ENCODE measurements around the gene NDST4. TPM values are rescaled to one million over a fixed set of nuclear protein-coding genes. Genes with fewer than 3 reads are reported as not detected.

The NDST4 gene
- total and polyA plus RNA-seq, 7 donors: not detected

DNA sequence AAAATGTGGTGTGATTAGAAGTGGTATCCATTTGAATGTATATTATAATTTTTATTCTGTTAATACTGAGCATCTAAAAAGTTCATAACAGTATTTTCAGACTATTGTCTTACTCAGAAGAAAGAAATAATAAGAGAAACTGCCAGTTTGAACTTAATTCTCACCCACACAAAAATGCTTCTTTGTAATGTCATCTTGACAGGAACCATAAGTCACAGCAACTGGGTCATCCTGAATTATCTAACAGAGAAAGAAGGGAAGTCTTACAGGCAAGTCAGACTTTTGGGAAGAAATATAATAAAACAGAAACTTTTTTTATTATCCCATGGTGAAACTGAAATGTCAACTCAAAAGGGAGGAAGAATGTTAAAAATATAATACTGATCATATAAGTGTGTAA, 83.1 kb downstream of the NDST4 start:
- no peak overlapping the region for H3K4me3 ChIP-seq
- H3K27ac ChIP-seq: no peak overlapping the region
- TF ChIP-seq CTCF (IDR thresholded peaks at IDR 0.05): no peak
- no peaks in the 10 kb centered on the region for H3K9me3 ChIP-seq
- H3K36me3 ChIP-seq (ENCODE audit: insufficient read depth in 1 of 2, low read depth in 1 of 2): no peaks in the 10 kb centered on the region
- ATAC-seq (no peak), DNase-seq (no peak)
- no peaks in the 10 kb centered on the region for H3K27me3 ChIP-seq (ENCODE audit: insufficient read depth in 3 of 3, low read length in 2 of 3)
- intact Hi-C loops (cut with DNase I): no loop called here
- no peaks in the 10 kb centered on the region for H3K4me1 ChIP-seq

- Histone ChIP-seq H3K4me3 (no peak overlapping the region), H3K27me3 (ENCODE audit: insufficient read depth in 3 of 3, low read length in 2 of 3) (no peaks in the 10 kb centered on the region), H3K27ac (no peak overlapping the region), H3K36me3 (ENCODE audit: insufficient read depth in 1 of 2, low read depth in 1 of 2) (no peaks in the 10 kb centered on the region), H3K4me1 (no peaks in the 10 kb centered on the region), H3K9me3 (no peaks in the 10 kb centered on the region)
- DNase-seq (no peak), ATAC-seq (no peak)
- WGBS, 3 donors: 41 to 65% (median 43%) methylated on average over 2 of the region's 2 CpGs
- intact Hi-C loops (cut with DNase I): no loop called here
- no peak for TF ChIP-seq CTCF (IDR thresholded peaks at IDR 0.05)
These were observed 84.6 kb downstream of the NDST4 start for GRCh38 chr4:115028682-115029410.

- no peaks in the 10 kb centered on the region for H3K36me3 ChIP-seq (ENCODE audit: insufficient read depth in 1 of 2, low read depth in 1 of 2)
- intact Hi-C loops (cut with DNase I): no loop called here
- ATAC-seq: no peak
- no peaks in the 10 kb centered on the region for H3K27me3 ChIP-seq (ENCODE audit: insufficient read depth in 3 of 3, low read length in 2 of 3)
- H3K4me1 ChIP-seq: no peaks in the 10 kb centered on the region
- no peak for TF ChIP-seq CTCF (IDR thresholded peaks at IDR 0.05)
- H3K9me3 ChIP-seq: no peaks in the 10 kb centered on the region
- DNase-seq: no peak
- no peak overlapping the region for H3K4me3 ChIP-seq
- no peak overlapping the region for H3K27ac ChIP-seq
- 80 to 90% (median 82%) methylated on average over 1 of the region's 1 CpG for WGBS, 3 donors
These were observed 113.5 kb downstream of the NDST4 start for GRCh38 chr4:114999880-115000279.

GRCh38 chr4:114998316-114998715, 115.1 kb downstream of the NDST4 start:
- no peak overlapping the region for H3K4me3 ChIP-seq
- H3K9me3 ChIP-seq: no peaks in the 10 kb centered on the region
- TF ChIP-seq CTCF (IDR thresholded peaks at IDR 0.05): no peak
- no peaks in the 10 kb centered on the region for H3K27me3 ChIP-seq (ENCODE audit: insufficient read depth in 3 of 3, low read length in 2 of 3)
- H3K4me1 ChIP-seq: no peaks in the 10 kb centered on the region
- H3K27ac ChIP-seq: no peak overlapping the region
- DNase-seq (no peak), ATAC-seq (no peak)
- intact Hi-C loops (cut with DNase I): no loop called here
- H3K36me3 ChIP-seq (ENCODE audit: insufficient read depth in 1 of 2, low read depth in 1 of 2): no peaks in the 10 kb centered on the region
